ENCODE measurements around the gene IMMP2L. TPM values are rescaled to one million over a fixed set of nuclear protein-coding genes. Genes with fewer than 3 reads are reported as not detected.

Gene IMMP2L
- total RNA-seq, 1 experiment from 2014 or later = 226 TPM

- in situ Hi-C loops (cut with HindIII; ENCODE audit: low pct_unique_long_range_greater_than_20kb, low sequenced_read_pairs) = no loop called here
- DNase-seq (ENCODE audit: low read depth) = no peak
Measured at GRCh38 chr7:111071556-111071955, 490.7 kb downstream of the IMMP2L start.

- in situ Hi-C loops (cut with HindIII; ENCODE audit: low pct_unique_long_range_greater_than_20kb, low sequenced_read_pairs) = no loop called here
- DNase-seq (ENCODE audit: low read depth) = no peak
Measured at GRCh38 chr7:111068618-111069017, 493.7 kb downstream of the IMMP2L start.

GRCh38 chr7:111067682-111068081 is 494.6 kb downstream of the IMMP2L start:
- no peak for DNase-seq (ENCODE audit: low read depth)
- in situ Hi-C loops (cut with HindIII; ENCODE audit: low pct_unique_long_range_greater_than_20kb, low sequenced_read_pairs) = no loop called here

GRCh38 chr7:111067251-111067650 is 495.0 kb downstream of the IMMP2L start:
- in situ Hi-C loops (cut with HindIII; ENCODE audit: low pct_unique_long_range_greater_than_20kb, low sequenced_read_pairs) = no loop called here
- DNase-seq (ENCODE audit: low read depth) = no peak

- in situ Hi-C loops (cut with HindIII; ENCODE audit: low pct_unique_long_range_greater_than_20kb, low sequenced_read_pairs) = no loop called here
- no peak for DNase-seq (ENCODE audit: low read depth)
Measured at GRCh38 chr7:111063166-111063565, 499.1 kb downstream of the IMMP2L start.

GRCh38 chr7:111059833-111060232 is 502.5 kb downstream of the IMMP2L start:
- DNase-seq (ENCODE audit: low read depth) = no peak
- in situ Hi-C loops (cut with HindIII; ENCODE audit: low pct_unique_long_range_greater_than_20kb, low sequenced_read_pairs) = no loop called here

- no peak for DNase-seq (ENCODE audit: low read depth)
- in situ Hi-C loops (cut with HindIII; ENCODE audit: low pct_unique_long_range_greater_than_20kb, low sequenced_read_pairs) = no loop called here
Measured at GRCh38 chr7:111057066-111057465, 505.2 kb downstream of the IMMP2L start.

GRCh38 chr7:111056371-111056770 is 505.9 kb downstream of the IMMP2L start:
- no peak for DNase-seq (ENCODE audit: low read depth)
- in situ Hi-C loops (cut with HindIII; ENCODE audit: low pct_unique_long_range_greater_than_20kb, low sequenced_read_pairs) = no loop called here

GRCh38 chr7:111053035-111053434 is 509.3 kb downstream of the IMMP2L start:
- in situ Hi-C loops (cut with HindIII; ENCODE audit: low pct_unique_long_range_greater_than_20kb, low sequenced_read_pairs) = no loop called here
- DNase-seq (ENCODE audit: low read depth) = no peak

- DNase-seq (ENCODE audit: low read depth) = no peak
- in situ Hi-C loops (cut with HindIII; ENCODE audit: low pct_unique_long_range_greater_than_20kb, low sequenced_read_pairs) = no loop called here
Measured at GRCh38 chr7:111051832-111052231, 510.5 kb downstream of the IMMP2L start.

- in situ Hi-C loops (cut with HindIII; ENCODE audit: low pct_unique_long_range_greater_than_20kb, low sequenced_read_pairs) = no loop called here
Measured at GRCh38 chr7:111050875-111051416, 511.3 kb downstream of the IMMP2L start.

GRCh38 chr7:111049971-111050680 is 512.2 kb downstream of the IMMP2L start:
- DNase-seq (ENCODE audit: low read depth) = no peak
- in situ Hi-C loops (cut with HindIII; ENCODE audit: low pct_unique_long_range_greater_than_20kb, low sequenced_read_pairs) = no loop called here

More at GRCh38 chr7:111050875-111051416, 511.3 kb downstream of the IMMP2L start:
- no peak for DNase-seq (ENCODE audit: low read depth)

- DNase-seq (ENCODE audit: low read depth) = no peak
- in situ Hi-C loops (cut with HindIII; ENCODE audit: low pct_unique_long_range_greater_than_20kb, low sequenced_read_pairs) = no loop called here
Measured at GRCh38 chr7:111047595-111047994, 514.7 kb downstream of the IMMP2L start.

GRCh38 chr7:111045449-111045848 is 516.8 kb downstream of the IMMP2L start:
- DNase-seq (ENCODE audit: low read depth) = no peak
- in situ Hi-C loops (cut with HindIII; ENCODE audit: low pct_unique_long_range_greater_than_20kb, low sequenced_read_pairs) = no loop called here

GRCh38 chr7:111043561-111043960 is 518.7 kb downstream of the IMMP2L start:
- in situ Hi-C loops (cut with HindIII; ENCODE audit: low pct_unique_long_range_greater_than_20kb, low sequenced_read_pairs) = no loop called here

GRCh38 chr7:111042842-111043241 is 519.5 kb downstream of the IMMP2L start:
- in situ Hi-C loops (cut with HindIII; ENCODE audit: low pct_unique_long_range_greater_than_20kb, low sequenced_read_pairs) = no loop called here

More at GRCh38 chr7:111043561-111043960, 518.7 kb downstream of the IMMP2L start:
- DNase-seq (ENCODE audit: low read depth) = no peak

GRCh38 chr7:111041577-111041976 is 520.7 kb downstream of the IMMP2L start:
- in situ Hi-C loops (cut with HindIII; ENCODE audit: low pct_unique_long_range_greater_than_20kb, low sequenced_read_pairs) = no loop called here
- no peak for DNase-seq (ENCODE audit: low read depth)

More at GRCh38 chr7:111042842-111043241, 519.5 kb downstream of the IMMP2L start:
- DNase-seq (ENCODE audit: low read depth) = no peak

GRCh38 chr7:111038185-111038584 is 524.1 kb downstream of the IMMP2L start:
- no peak for DNase-seq (ENCODE audit: low read depth)
- in situ Hi-C loops (cut with HindIII; ENCODE audit: low pct_unique_long_range_greater_than_20kb, low sequenced_read_pairs) = no loop called here

- in situ Hi-C loops (cut with HindIII; ENCODE audit: low pct_unique_long_range_greater_than_20kb, low sequenced_read_pairs) = no loop called here
- DNase-seq (ENCODE audit: low read depth) = no peak
Measured at GRCh38 chr7:111031916-111032315, 530.4 kb downstream of the IMMP2L start.

- DNase-seq (ENCODE audit: low read depth) = no peak
- in situ Hi-C loops (cut with HindIII; ENCODE audit: low pct_unique_long_range_greater_than_20kb, low sequenced_read_pairs) = no loop called here
Measured at GRCh38 chr7:111030336-111030735, 532.0 kb downstream of the IMMP2L start.
